Endothelial cell of umbilical vein (primary cell): Measurements from ENCODE around the gene KAT6B. TPM values are rescaled to one million over a fixed set of nuclear protein-coding genes. Genes with fewer than 3 reads are reported as not detected.

ENCODE experiments used
- BruUV-seq: library from RNA; stranded (reverse); fragments of 400-500 nt; replicated peaks from 2 replicates; lab custom pipeline; 2021; lab: Mats Ljungman, UMichigan
- CTCF ChIA-PET: fragments of 300-600, 350-600 bp; sonication (Branson Sonifier 250); formaldehyde crosslinking; loops from one replicate; lab custom pipeline; 2021; ENCODE audit warnings: antibody characterized with exemption, inconsistent platforms; lab: Charles Lee
- POLR2A ChIA-PET: fragments of 300-600, 350-600 bp; sonication (Branson Sonifier 250); formaldehyde crosslinking; loops from one replicate; lab custom pipeline; 2021; ENCODE audit warnings: antibody characterized with exemption, inconsistent platforms; lab: Charles Lee
- DNase-seq: peaks from one replicate; pipeline ENCODE4 v3.0.0-alpha.2; 2011; ENCODE audit warnings: low read depth, low spot score
- FAIRE-seq: peaks from 2 replicates; lab custom pipeline; 2011; peaks lifted over from hg19 to GRCh38; lab: Jason Lieb, UNC
- H2AFZ ChIP-seq: 2 replicates; pipeline ENCODE4 v1.6.0; 2012; ENCODE audit warnings: low read depth, low read length, control low read depth, inconsistent platforms
- H3K27ac ChIP-seq: 2 replicates; pipeline ENCODE4 v1.5.1; 2011; ENCODE audit warnings: low read depth, mild to moderate bottlenecking, control low read depth, low read length, moderate library complexity; ENCODE audit not compliant: insufficient read depth
- H3K27me3 ChIP-seq, 2 experiments: 2 replicates each; pipeline versions ENCODE4 v1.6.0 to v1.6.1; 2011; ENCODE audit warnings: low read length in 2 of 2, mixed read lengths in 1 of 2; ENCODE audit not compliant: control insufficient read depth in 2 of 2, insufficient read depth in 2 of 2
- H3K36me3 ChIP-seq, 2 experiments: 2 replicates in 1 of 2; 3 replicates in 1 of 2; pipeline ENCODE4 v1.5.1; 2011; ENCODE audit warnings: low read length in 2 of 2, mild to moderate bottlenecking in 1 of 2, moderate library complexity in 1 of 2; ENCODE audit not compliant: control insufficient read depth in 2 of 2, insufficient read depth in 2 of 2; ENCODE audit errors: extremely low read depth in 1 of 2
- H3K4me1 ChIP-seq: 3 replicates; pipeline ENCODE4 v1.5.1; 2011; ENCODE audit warnings: mild to moderate bottlenecking, low read length; ENCODE audit not compliant: control insufficient read depth, insufficient read depth; ENCODE audit errors: extremely low read depth
- H3K4me2 ChIP-seq: 2 replicates; pipeline ENCODE4 v1.6.1; 2011; ENCODE audit warnings: low read length, control low read depth, mixed read lengths; ENCODE audit not compliant: insufficient read depth
- H3K4me3 ChIP-seq, 3 experiments: fragments of 200-600 bp in 1 of 3; sonication (generic), shearing (Covaris generic) in 1 of 3; replicated peaks in 1 of 3; 2 replicates each; pipeline ENCODE4 v1.5.1; 2011 to 2016; ENCODE audit warnings: control low read depth in 3 of 3, low read length in 3 of 3, mild to moderate bottlenecking in 2 of 3, inconsistent platforms in 1 of 3, low read depth in 1 of 3, moderate library complexity in 1 of 3; ENCODE audit not compliant: insufficient read depth in 1 of 3
- H3K79me2 ChIP-seq: 2 replicates; pipeline ENCODE4 v1.6.0; 2012; ENCODE audit warnings: low read length, inconsistent platforms; ENCODE audit not compliant: control insufficient read depth, insufficient read depth
- H3K9ac ChIP-seq: replicated peaks from 2 replicates; pipeline ENCODE3; 2011; ENCODE audit warnings: low read length, control low read depth; ENCODE audit not compliant: insufficient read depth; ENCODE audit errors: extremely low read depth
- H3K9me1 ChIP-seq: replicated peaks from 3 replicates; pipeline ENCODE4 v1.6.0; 2011; ENCODE audit warnings: mild to moderate bottlenecking, low read length; ENCODE audit not compliant: control insufficient read depth, insufficient read depth; ENCODE audit errors: extremely low read depth
- H3K9me3 ChIP-seq: replicated peaks from 2 replicates; pipeline ENCODE4 v1.5.1; 2012; ENCODE audit warnings: low read length, inconsistent platforms; ENCODE audit not compliant: control insufficient read depth, insufficient read depth
- H4K20me1 ChIP-seq: replicated peaks from 2 replicates; pipeline ENCODE3; 2011; ENCODE audit warnings: mild to moderate bottlenecking, low read length; ENCODE audit not compliant: control insufficient read depth, insufficient read depth; ENCODE audit errors: extremely low read depth
- EZH2 ChIP-seq: IDR thresholded peaks from 2 replicates; pipeline ENCODE4 v1.6.1; 2012; ENCODE audit warnings: borderline replicate concordance, low read depth, mild to moderate bottlenecking, moderate library complexity, low read length, inconsistent platforms; ENCODE audit not compliant: severe bottlenecking
- FOS ChIP-seq: IDR thresholded peaks from 2 replicates; pipeline ENCODE4 v1.6.1; 2011; ENCODE audit warnings: mild to moderate bottlenecking, low read length, moderate library complexity, borderline replicate concordance; ENCODE audit not compliant: insufficient read depth
- GATA2 ChIP-seq: IDR thresholded peaks from 2 replicates; pipeline ENCODE4 v1.7.0; 2011; ENCODE audit warnings: low read depth, mild to moderate bottlenecking, moderate library complexity, mixed read lengths, low read length; ENCODE audit not compliant: insufficient read length, insufficient read depth
- JUN ChIP-seq: IDR thresholded peaks from 2 replicates; pipeline ENCODE4 v1.6.1; 2011; ENCODE audit warnings: borderline replicate concordance, low read depth; ENCODE audit not compliant: insufficient read length, insufficient read depth
- MYC ChIP-seq: IDR thresholded peaks from one replicate; pipeline ENCODE4 v1.6.1; 2011; ENCODE audit warnings: mild to moderate bottlenecking, low read depth, low read length
- POLR2A ChIP-seq: IDR thresholded peaks from 2 replicates; pipeline ENCODE4 v1.6.1; 2012; ENCODE audit warnings: low read depth, mild to moderate bottlenecking, control low read depth, low read length
- POLR2AphosphoS5 ChIP-seq: IDR thresholded peaks from 2 replicates; pipeline ENCODE4 v1.6.1; 2012; ENCODE audit warnings: low read depth, mild to moderate bottlenecking, control low read depth, low read length, moderate library complexity; ENCODE audit not compliant: insufficient read depth
- dilution Hi-C: fragments of 300-500 bp; cut with MboI; formaldehyde crosslinking; loops from one replicate; pipeline ENCODE4 v1.15.0; 2019; ENCODE audit warnings: low sequenced_read_pairs; ENCODE audit not compliant: extremely low pct_ligation_motif_present
- intact Hi-C: fragments of 100-400 bp; cut with micrococcal nuclease; formaldehyde crosslinking; loops from one replicate; pipeline ENCODE4 v1.10.0; 2022
- polyA plus RNA-seq, 4 experiments: library from polyadenylated mRNA; depleted of rRNA in 3 of 4; stranded (reverse) in 3 of 4; unstranded in 1 of 4; fragments of >200 nt; gene quantifications; 2 replicates each; pipeline versions ENCODE4 v1.2.1 to v1.2.3, GENCODE V29; 2011 to 2012; ENCODE audit warnings: missing spikeins in 1 of 4
- total RNA-seq: library from RNA; stranded (reverse); gene quantifications from 2 replicates; pipeline ENCODE4 v1.2.3, GENCODE V29; 2021
- TF ChIP-seq, protein P1 (sequence below): IDR thresholded peaks from 2 replicates; pipeline ENCODE4 v1.6.1; 2011; ENCODE audit not compliant: insufficient read depth, insufficient read length
- TF ChIP-seq, protein P2 (sequence below), 2 donors: IDR thresholded peaks; 1 replicate in 1 of 2; 2 replicates in 1 of 2; pipeline ENCODE4 v1.5.1; 2011; ENCODE audit warnings: low read length in 2 of 2, mild to moderate bottlenecking in 2 of 2, moderate library complexity in 2 of 2, control low read depth in 1 of 2, inconsistent platforms in 1 of 2, low read depth in 1 of 2; ENCODE audit not compliant: insufficient read depth in 1 of 2; ENCODE audit errors: extremely low read depth in 1 of 2

Gene KAT6B
- total and polyA plus RNA-seq, 2 donors (not counting 3 experiments of a cell fraction or from before 2014, with no cell fraction given), result 4.5 to 17.0 TPM

DNA sequence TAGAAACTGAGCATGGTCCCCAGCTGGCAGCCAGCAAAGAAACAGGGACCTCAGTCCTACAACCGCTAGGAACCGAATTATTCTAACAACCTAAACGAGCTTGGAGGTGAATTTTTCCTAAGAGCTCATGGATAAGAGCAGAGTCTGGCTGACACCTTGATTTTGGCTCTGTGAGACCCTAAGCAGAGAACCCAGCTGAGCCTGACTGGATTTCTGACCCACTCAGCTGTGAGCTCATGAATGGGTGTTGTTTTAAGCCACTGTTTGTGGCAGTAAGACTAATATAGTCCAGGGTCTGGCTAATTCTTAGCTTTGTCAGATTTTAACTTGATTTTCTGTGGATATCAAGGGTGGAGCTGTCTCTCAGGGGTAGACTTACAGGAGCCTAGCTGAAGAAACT is 77.1 kb downstream of the KAT6B start:
- BruUV-seq, result no TSS peak
- no peak for TF ChIP-seq FOS
- H3K27ac ChIP-seq, result no peak overlapping the region
- H2AFZ ChIP-seq, result no peak overlapping the region
- H3K27me3 ChIP-seq, result no peaks in the 10 kb centered on the region
- no peaks in the 10 kb centered on the region for H3K36me3 ChIP-seq
- H3K9me1 ChIP-seq, result no peaks in the 10 kb centered on the region
- no peaks in the 10 kb centered on the region for H3K79me2 ChIP-seq
- no peak for FAIRE-seq
- intact Hi-C loops, result no loop called here
- H3K4me3 ChIP-seq, result no peak overlapping the region
- H3K9ac ChIP-seq, result no peak overlapping the region
- DNase-seq, result no peak
- no peaks in the 10 kb centered on the region for H3K9me3 ChIP-seq
- no peaks in the 10 kb centered on the region for H3K4me1 ChIP-seq
- dilution Hi-C loops, result no loop called here
- POLR2A ChIA-PET, result no interaction called here
- no peaks in the 10 kb centered on the region for H4K20me1 ChIP-seq
- CTCF ChIA-PET, result interaction anchor here (0.8 to 1.7 kb wide), 4 partner anchors 9 to 64 kb away, joined by 3 to 6 read pairs (median 4); no protein-coding TSS in a partner anchor
- H3K4me2 ChIP-seq, result no peak overlapping the region

DNA sequence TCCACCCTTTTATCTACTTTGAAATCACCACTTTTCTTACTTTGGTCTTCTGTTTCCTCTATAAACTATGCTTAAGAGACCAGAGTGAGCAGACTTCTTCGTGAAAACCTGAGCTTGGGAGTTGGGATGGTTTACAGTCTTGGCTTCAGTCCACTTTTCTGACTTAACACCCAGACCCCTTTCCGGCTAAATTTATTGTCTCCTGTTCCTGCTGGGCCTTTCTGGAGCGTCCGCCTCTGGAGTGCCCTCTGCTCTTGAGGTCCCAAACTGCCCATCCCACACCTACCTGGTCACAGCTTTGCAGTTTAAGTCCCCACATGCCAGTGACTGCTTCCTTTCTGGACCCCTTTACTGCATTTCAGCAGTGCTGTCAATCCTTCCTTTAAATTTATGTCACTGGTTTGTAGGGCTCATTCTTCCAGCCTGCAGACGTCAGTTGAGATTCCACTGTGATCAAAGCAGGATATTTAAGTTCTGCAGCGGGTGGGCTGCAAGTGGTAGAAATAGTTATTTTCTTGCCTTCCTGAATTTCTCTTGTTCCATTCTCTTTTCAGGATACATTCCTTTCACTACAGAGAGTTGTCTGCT is 80.3 kb downstream of the KAT6B start:
- dilution Hi-C loops, result no loop called here
- intact Hi-C loops, result no loop called here
- Histone ChIP-seq H3K9ac (no peak overlapping the region), H3K27ac (no peak overlapping the region), H3K79me2 (no peaks in the 10 kb centered on the region), H3K9me1 (no peaks in the 10 kb centered on the region), H3K9me3 (no peaks in the 10 kb centered on the region), H2AFZ (no peak overlapping the region), H3K36me3 (no peaks in the 10 kb centered on the region), H3K4me3 (no peak overlapping the region), H3K27me3 (no peaks in the 10 kb centered on the region), H3K4me2 (no peak overlapping the region), H4K20me1 (no peaks in the 10 kb centered on the region), H3K4me1 (no peaks in the 10 kb centered on the region)
- FAIRE-seq (no peak), DNase-seq (no peak)
- TF ChIP-seq EZH2 (no peak), JUN (no peak), POLR2AphosphoS5 (no peak), FOS (no peak), POLR2A (no peak), MYC (no peak), GATA2 (no peak)
- TF ChIP-seq, protein P1, sequence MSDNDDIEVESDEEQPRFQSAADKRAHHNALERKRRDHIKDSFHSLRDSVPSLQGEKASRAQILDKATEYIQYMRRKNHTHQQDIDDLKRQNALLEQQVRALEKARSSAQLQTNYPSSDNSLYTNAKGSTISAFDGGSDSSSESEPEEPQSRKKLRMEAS, result no peak
- TF ChIP-seq, protein P2, sequence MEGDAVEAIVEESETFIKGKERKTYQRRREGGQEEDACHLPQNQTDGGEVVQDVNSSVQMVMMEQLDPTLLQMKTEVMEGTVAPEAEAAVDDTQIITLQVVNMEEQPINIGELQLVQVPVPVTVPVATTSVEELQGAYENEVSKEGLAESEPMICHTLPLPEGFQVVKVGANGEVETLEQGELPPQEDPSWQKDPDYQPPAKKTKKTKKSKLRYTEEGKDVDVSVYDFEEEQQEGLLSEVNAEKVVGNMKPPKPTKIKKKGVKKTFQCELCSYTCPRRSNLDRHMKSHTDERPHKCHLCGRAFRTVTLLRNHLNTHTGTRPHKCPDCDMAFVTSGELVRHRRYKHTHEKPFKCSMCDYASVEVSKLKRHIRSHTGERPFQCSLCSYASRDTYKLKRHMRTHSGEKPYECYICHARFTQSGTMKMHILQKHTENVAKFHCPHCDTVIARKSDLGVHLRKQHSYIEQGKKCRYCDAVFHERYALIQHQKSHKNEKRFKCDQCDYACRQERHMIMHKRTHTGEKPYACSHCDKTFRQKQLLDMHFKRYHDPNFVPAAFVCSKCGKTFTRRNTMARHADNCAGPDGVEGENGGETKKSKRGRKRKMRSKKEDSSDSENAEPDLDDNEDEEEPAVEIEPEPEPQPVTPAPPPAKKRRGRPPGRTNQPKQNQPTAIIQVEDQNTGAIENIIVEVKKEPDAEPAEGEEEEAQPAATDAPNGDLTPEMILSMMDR (IDR thresholded peaks at IDR 0.05; ENCODE audit: extremely low read depth in 1 of 2, insufficient read depth in 1 of 2, low read depth in 1 of 2, low read length in 2 of 2), result no peak
- ChIA-PET CTCF (no interaction called here), POLR2A (no interaction called here)
- BruUV-seq, result no TSS peak
